ENCODE results near the gene SLC25A38.
A peak's percentile ranks its signal among the peaks of the same experiment; 100 is the strongest.

Gene SLC25A38

DNA sequence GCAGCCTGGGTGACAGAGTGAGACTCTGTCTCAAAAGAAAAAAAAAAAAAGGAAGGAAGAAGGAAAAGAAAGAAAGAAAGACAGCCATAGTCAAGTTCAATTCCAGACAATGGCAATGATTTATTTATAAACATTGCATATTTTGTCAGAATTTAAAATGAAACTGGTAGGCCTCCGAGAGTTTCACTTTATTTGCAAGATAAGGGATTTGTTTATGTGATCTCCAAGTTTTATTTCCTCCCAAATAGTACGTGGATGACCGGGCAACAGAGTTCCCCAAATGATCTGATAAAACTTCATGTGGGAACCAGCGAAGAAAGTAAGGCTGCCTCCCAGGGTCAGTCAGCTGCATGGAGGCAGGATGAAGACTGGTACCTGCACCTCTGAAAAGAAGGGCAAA lies 55.7 kb downstream of the SLC25A38 start:
- DNase-seq, result no peak

DNA sequence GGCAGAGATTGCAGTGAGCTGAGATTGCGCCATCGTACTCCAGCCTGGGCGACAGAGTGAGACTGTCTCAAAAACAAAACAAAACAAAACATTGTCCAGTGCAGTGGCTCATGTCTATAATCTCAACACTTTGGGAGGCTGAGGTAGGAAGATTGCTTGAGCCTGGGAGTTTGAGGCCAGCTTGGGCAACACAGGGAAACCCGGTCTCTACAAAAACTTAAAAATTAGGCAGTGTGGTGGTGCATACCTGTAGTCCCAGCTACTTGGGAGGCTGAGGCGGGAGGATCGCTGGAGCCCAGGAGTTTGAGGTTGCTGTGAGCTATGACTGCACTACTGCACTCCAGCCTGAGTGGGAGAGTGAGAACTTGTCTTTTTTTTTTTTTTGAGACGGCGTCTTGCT lies 57.1 kb downstream of the SLC25A38 start:
- DNase-seq, result no peak

GRCh38 chr3:39443530-39443929 lies 60.4 kb downstream of the SLC25A38 start:
- DNase-seq, result peak in 1 of 3 experiments; percentile 7

- no peak for DNase-seq
Measured at GRCh38 chr3:39445927-39446326, 62.8 kb downstream of the SLC25A38 start.

- no peak for DNase-seq
Measured at GRCh38 chr3:39446444-39446843, 63.3 kb downstream of the SLC25A38 start.
